ENCODE data around the gene GPR55. TPM values are rescaled to one million over a fixed set of nuclear protein-coding genes. Genes with fewer than 3 reads are reported as not detected.

GPR55 gene
- total RNA-seq, 1 experiment from 2014 or later, result not detected

GRCh38 chr2:230949966-230950873 is 25.2 kb upstream of the GPR55 start:
- H4K20me1 ChIP-seq (ENCODE audit: insufficient read depth), result no peaks in the 10 kb centered on the region
- no peak overlapping the region for H3K4me2 ChIP-seq (ENCODE audit: low read length)
- H2AFZ ChIP-seq (ENCODE audit: low read depth, low read length, poor library complexity, severe bottlenecking), result no peak overlapping the region
- H3K27me3 ChIP-seq (ENCODE audit: insufficient read depth, low read length), result no peaks in the 10 kb centered on the region
- ChIA-PET CTCF (no interaction called here), RAD21 (ENCODE audit: low non-redundant PET in 1 of 2, low total read pairs in 2 of 2, uncharacterized antibody in 2 of 2, unreplicated experiment in 2 of 2) (no interaction called here), POLR2A (interaction anchor here (0.6 kb wide), 1 partner anchor 1029 kb away, joined by 5 read pairs; no protein-coding TSS in a partner anchor)
- H3K4me3 ChIP-seq (replicated peaks in 1 of 2; ENCODE audit: low read depth in 1 of 2, low read length in 2 of 2), result no peak overlapping the region
- H3K27ac ChIP-seq (ENCODE audit: low read depth, low read length), result no peak overlapping the region
- H3K9ac ChIP-seq (ENCODE audit: low read length), result no peak overlapping the region
- BruUV-seq (replicated peaks), result no TSS peak
- no peaks in the 10 kb centered on the region for H3K79me2 ChIP-seq (ENCODE audit: insufficient read depth, low read length)
- intact Hi-C loops (cut with micrococcal nuclease), result no loop called here
- TF ChIP-seq CTCF (IDR thresholded peaks at IDR 0.05 in 2 of 3, conservative IDR thresholded peaks at IDR 0.05 in 1 of 3; ENCODE audit: borderline replicate concordance in 1 of 3, insufficient read depth in 1 of 3, low read depth in 2 of 3, low read length in 2 of 3) (no peak), ZFX (IDR thresholded peaks at IDR 0.05) (no peak), CEBPB (IDR thresholded peaks at IDR 0.05; ENCODE audit: low read depth) (no peak)
- no peak for ATAC-seq
- no peaks in the 10 kb centered on the region for H3K9me3 ChIP-seq (ENCODE audit: control insufficient read depth in 1 of 2, insufficient read depth in 1 of 2, low read depth in 1 of 2, low read length in 2 of 2)
- no peaks in the 10 kb centered on the region for H3K36me3 ChIP-seq (ENCODE audit: control insufficient read depth in 1 of 2, insufficient read depth in 2 of 2, low read length in 2 of 2)
- H3K9me2 ChIP-seq (ENCODE audit: insufficient read depth), result no peaks in the 10 kb centered on the region
- H3K4me1 ChIP-seq (ENCODE audit: control insufficient read depth in 1 of 2, insufficient read depth in 2 of 2, low read length in 2 of 2), result no peaks in the 10 kb centered on the region
- no peak for DNase-seq (ENCODE audit: low read depth, low spot score)

GRCh38 chr2:230947908-230948365 is 22.9 kb upstream of the GPR55 start:
- ChIA-PET POLR2A (no interaction called here), RAD21 (ENCODE audit: low non-redundant PET in 1 of 2, low total read pairs in 2 of 2, uncharacterized antibody in 2 of 2, unreplicated experiment in 2 of 2) (interaction anchor here in 1 of 2 experiments (0.7 kb wide), 1 partner anchor 20 kb away, joined by 4 read pairs; no protein-coding TSS in a partner anchor), CTCF (no interaction called here)
- no peaks in the 10 kb centered on the region for H3K9me2 ChIP-seq (ENCODE audit: insufficient read depth)
- BruUV-seq (replicated peaks), result no TSS peak
- no peak for DNase-seq (ENCODE audit: low read depth, low spot score)
- no peak overlapping the region for H3K27ac ChIP-seq (ENCODE audit: low read depth, low read length)
- no peak overlapping the region for H3K4me2 ChIP-seq (ENCODE audit: low read length)
- no peak overlapping the region for H2AFZ ChIP-seq (ENCODE audit: low read depth, low read length, poor library complexity, severe bottlenecking)
- H3K79me2 ChIP-seq (ENCODE audit: insufficient read depth, low read length), result no peaks in the 10 kb centered on the region
- H4K20me1 ChIP-seq (ENCODE audit: insufficient read depth), result no peaks in the 10 kb centered on the region
- intact Hi-C loops (cut with micrococcal nuclease), result no loop called here
- no peaks in the 10 kb centered on the region for H3K4me1 ChIP-seq (ENCODE audit: control insufficient read depth in 1 of 2, insufficient read depth in 2 of 2, low read length in 2 of 2)
- H3K27me3 ChIP-seq (ENCODE audit: insufficient read depth, low read length), result no peaks in the 10 kb centered on the region
- H3K9ac ChIP-seq (ENCODE audit: low read length), result no peak overlapping the region
- H3K36me3 ChIP-seq (ENCODE audit: control insufficient read depth in 1 of 2, insufficient read depth in 2 of 2, low read length in 2 of 2), result no peaks in the 10 kb centered on the region
- H3K4me3 ChIP-seq (replicated peaks in 1 of 2; ENCODE audit: low read depth in 1 of 2, low read length in 2 of 2), result no peak overlapping the region
- ATAC-seq, result no peak
- H3K9me3 ChIP-seq (ENCODE audit: control insufficient read depth in 1 of 2, insufficient read depth in 1 of 2, low read depth in 1 of 2, low read length in 2 of 2), result no peaks in the 10 kb centered on the region
- TF ChIP-seq POLR2AphosphoS5 (IDR thresholded peaks at IDR 0.05; ENCODE audit: low read depth, low read length) (no peak), EGR1 (IDR thresholded peaks at IDR 0.05; ENCODE audit: low read depth) (no peak), TCF7L2 (IDR thresholded peaks at IDR 0.05; ENCODE audit: borderline replicate concordance, extremely low read depth, insufficient read depth, insufficient read length) (no peak), FOSL1 (IDR thresholded peaks at IDR 0.05; ENCODE audit: low read depth) (no peak), ATF3 (IDR thresholded peaks at IDR 0.05) (no peak), EZH2phosphoT487 (IDR thresholded peaks at IDR 0.05; ENCODE audit: borderline replicate concordance) (no peak), ZBTB33 (IDR thresholded peaks at IDR 0.05; ENCODE audit: extremely low read depth, insufficient replicate concordance, low read length) (no peak), ELF1 (IDR thresholded peaks at IDR 0.05; ENCODE audit: borderline replicate concordance, low read depth) (no peak), SRF (IDR thresholded peaks at IDR 0.05; ENCODE audit: low read depth) (no peak)

Measured in HCT116 (cell line).